Thyroid gland (tissue), 4 donors: ENCODE data around the gene SAMD14.

ENCODE experiments used
- POLR2A ChIP-seq, 2 donors: fragments of 450-650 bp; IDR thresholded peaks; one replicate each; pipeline ENCODE4 v1.6.1; 2017; ENCODE audit warnings: antibody characterized with exemption in 2 of 2, mild to moderate bottlenecking in 2 of 2, moderate library complexity in 1 of 2
- TF ChIP-seq, protein P1 (sequence below), 6 experiments: fragments of 200-600 bp in 3 of 6; fragments of 450-650 bp in 3 of 6; sonication (generic) in 3 of 6; IDR thresholded peaks; one replicate each; pipeline ENCODE4 v1.5.1; 2016 to 2019; ENCODE audit warnings: antibody characterized with exemption in 6 of 6, mild to moderate bottlenecking in 2 of 6, inconsistent platforms in 1 of 6, moderate library complexity in 1 of 6

DNA sequence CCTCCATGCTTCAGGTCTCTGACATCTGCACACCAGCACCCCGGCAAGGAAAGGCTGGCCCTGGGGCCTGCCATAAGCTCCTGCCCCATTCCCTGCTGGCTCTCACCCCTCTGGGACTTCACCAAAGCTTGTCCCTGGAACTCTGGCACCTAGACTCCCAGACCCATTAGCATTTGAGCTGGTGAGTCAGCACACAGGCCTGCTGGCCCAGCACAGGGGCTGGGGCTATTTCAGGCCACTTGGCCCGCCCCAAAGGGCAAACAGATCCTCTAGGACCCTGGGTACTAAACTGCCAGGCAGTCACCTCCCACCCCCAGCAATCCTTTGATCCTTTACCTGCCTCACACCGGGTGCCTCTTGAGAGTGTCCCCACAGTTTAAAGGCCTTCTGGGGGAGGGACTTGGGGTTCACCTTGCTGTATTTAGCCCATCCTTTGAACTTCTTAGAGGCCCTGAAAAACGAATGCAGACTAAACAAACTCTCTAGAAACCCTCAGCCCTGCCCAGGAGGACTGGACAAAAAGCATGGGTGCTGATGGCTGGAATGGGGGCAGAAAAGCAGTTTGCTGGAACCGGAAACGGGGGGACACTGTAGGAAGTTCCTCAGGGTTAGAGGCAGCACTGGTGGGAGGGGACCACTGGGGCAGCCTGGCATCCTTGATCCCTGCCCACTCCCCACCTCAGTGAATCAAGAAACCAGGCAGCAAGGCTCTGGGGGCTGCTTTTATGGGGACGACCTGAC is 3.2 kb upstream of the SAMD14 start:
- TF ChIP-seq, protein P1, sequence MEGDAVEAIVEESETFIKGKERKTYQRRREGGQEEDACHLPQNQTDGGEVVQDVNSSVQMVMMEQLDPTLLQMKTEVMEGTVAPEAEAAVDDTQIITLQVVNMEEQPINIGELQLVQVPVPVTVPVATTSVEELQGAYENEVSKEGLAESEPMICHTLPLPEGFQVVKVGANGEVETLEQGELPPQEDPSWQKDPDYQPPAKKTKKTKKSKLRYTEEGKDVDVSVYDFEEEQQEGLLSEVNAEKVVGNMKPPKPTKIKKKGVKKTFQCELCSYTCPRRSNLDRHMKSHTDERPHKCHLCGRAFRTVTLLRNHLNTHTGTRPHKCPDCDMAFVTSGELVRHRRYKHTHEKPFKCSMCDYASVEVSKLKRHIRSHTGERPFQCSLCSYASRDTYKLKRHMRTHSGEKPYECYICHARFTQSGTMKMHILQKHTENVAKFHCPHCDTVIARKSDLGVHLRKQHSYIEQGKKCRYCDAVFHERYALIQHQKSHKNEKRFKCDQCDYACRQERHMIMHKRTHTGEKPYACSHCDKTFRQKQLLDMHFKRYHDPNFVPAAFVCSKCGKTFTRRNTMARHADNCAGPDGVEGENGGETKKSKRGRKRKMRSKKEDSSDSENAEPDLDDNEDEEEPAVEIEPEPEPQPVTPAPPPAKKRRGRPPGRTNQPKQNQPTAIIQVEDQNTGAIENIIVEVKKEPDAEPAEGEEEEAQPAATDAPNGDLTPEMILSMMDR (IDR thresholded peaks at IDR 0.05), result no peak
- TF ChIP-seq POLR2A (IDR thresholded peaks at IDR 0.05), result no peak
